Islet of Langerhans (tissue), 1 donor: ENCODE data around the gene PGP.
A peak's percentile ranks its signal among the peaks of the same experiment; 100 is the strongest.

Source experiments
- FAIRE-seq: peaks from one replicate; lab custom pipeline; 2011; peaks lifted over from hg19 to GRCh38; lab: Jason Lieb, UNC

The PGP gene

GRCh38 chr16:2237102-2237482, 22.5 kb upstream of the PGP start:
- no peak for FAIRE-seq

GRCh38 chr16:2236337-2237101, 21.9 kb upstream of the PGP start, which contains the start of gene DNASE1L2:
DNASE1L2 (plus strand) TSS chr16:2236444; CDS start chr16:2236817, 373 bp downstream.
- no peak for FAIRE-seq

GRCh38 chr16:2235695-2236336, 21.2 kb upstream of the PGP start:
- no peak for FAIRE-seq

- FAIRE-seq, result no peak
These were observed 20.6 kb upstream of the PGP start for GRCh38 chr16:2235234-2235651.

- no peak for FAIRE-seq
These were observed 20.2 kb upstream of the PGP start for GRCh38 chr16:2234813-2235170.

GRCh38 chr16:2233872-2234812, 19.5 kb upstream of the PGP start:
- no peak for FAIRE-seq

GRCh38 chr16:2233046-2233775, 18.6 kb upstream of the PGP start:
- no peak for FAIRE-seq

- no peak for FAIRE-seq
These were observed 17.7 kb upstream of the PGP start for GRCh38 chr16:2232094-2232990.

GRCh38 chr16:2231016-2231931, 16.6 kb upstream of the PGP start:
- peak; percentile 88 for FAIRE-seq

- FAIRE-seq, result no peak
These were observed 15.7 kb upstream of the PGP start for GRCh38 chr16:2230376-2230775.

- FAIRE-seq, result no peak
These were observed 15.1 kb upstream of the PGP start for GRCh38 chr16:2229632-2230250.

- FAIRE-seq, result no peak
These were observed 14.5 kb upstream of the PGP start for GRCh38 chr16:2229091-2229490.

- FAIRE-seq, result no peak
These were observed 13.7 kb upstream of the PGP start for GRCh38 chr16:2228161-2228824.

GRCh38 chr16:2226918-2227317, 12.3 kb upstream of the PGP start:
- FAIRE-seq, result no peak

- FAIRE-seq, result no peak
These were observed 11.7 kb upstream of the PGP start for GRCh38 chr16:2226245-2226793.

- no peak for FAIRE-seq
These were observed 9.4 kb upstream of the PGP start for GRCh38 chr16:2223942-2224486.

- no peak for FAIRE-seq
These were observed 8.7 kb upstream of the PGP start, which contains the start of gene E4F1 for GRCh38 chr16:2223221-2223941. E4F1 (plus strand) TSS chr16:2223591; CDS start chr16:2223614, 23 bp downstream.

GRCh38 chr16:2216330-2216729, 1.7 kb upstream of the PGP start:
- FAIRE-seq, result no peak
